ENCODE results near the gene ACTA2. TPM values are rescaled to one million over a fixed set of nuclear protein-coding genes. Genes with fewer than 3 reads are reported as not detected.

Gene ACTA2
- polyA plus RNA-seq, 2 donors = 164 to 713 TPM

GRCh38 chr10:88918191-88918905 lies 34.2 kb downstream of the ACTA2 start:
- no peaks in the 10 kb centered on the region for H3K9me3 ChIP-seq (ENCODE audit: control insufficient read depth in 2 of 2, insufficient read depth in 1 of 2, low read depth in 1 of 2, low read length in 1 of 2)
- H3K4me1 ChIP-seq (ENCODE audit: control insufficient read depth in 2 of 2, insufficient read depth in 2 of 2, low read length in 1 of 2) = no peaks in the 10 kb centered on the region
- no peak overlapping the region for H3K27ac ChIP-seq (ENCODE audit: low read depth in 2 of 2, low read length in 1 of 2)
- WGBS, 2 donors = 91 to 93% methylated on average over 3 of the region's 3 CpGs
- H3K36me3 ChIP-seq (ENCODE audit: control insufficient read depth in 2 of 2, insufficient read depth in 2 of 2, low read length in 1 of 2) = no peaks in the 10 kb centered on the region
- H3K4me3 ChIP-seq (ENCODE audit: low read depth in 1 of 2, low read length in 2 of 2) = no peak overlapping the region
- no peaks in the 10 kb centered on the region for H3K27me3 ChIP-seq (ENCODE audit: control insufficient read depth in 1 of 2, insufficient read depth in 2 of 2, low read length in 2 of 2)

DNA sequence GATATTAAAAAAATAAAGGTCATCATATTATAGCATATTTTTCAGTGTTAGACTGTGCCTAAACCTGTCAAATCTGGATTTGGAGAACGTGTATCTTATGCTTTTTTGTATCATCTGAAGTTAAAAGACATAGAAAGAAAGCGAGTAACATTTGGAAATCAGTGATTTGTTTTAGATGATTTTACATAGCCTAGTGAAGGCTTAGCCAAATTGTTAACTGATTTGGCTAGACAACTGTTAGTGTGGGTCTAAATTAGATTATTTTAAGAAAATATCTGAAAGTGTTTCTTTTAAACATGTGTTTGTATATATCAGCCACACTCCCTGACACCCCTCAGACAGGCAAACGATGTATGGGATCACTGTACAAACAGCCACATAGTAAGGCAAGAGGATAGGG lies 35.6 kb downstream of the ACTA2 start:
- Histone ChIP-seq H3K27me3 (ENCODE audit: control insufficient read depth in 1 of 2, insufficient read depth in 2 of 2, low read length in 2 of 2) (no peaks in the 10 kb centered on the region), H3K27ac (ENCODE audit: low read depth in 2 of 2, low read length in 1 of 2) (no peak overlapping the region), H3K9me3 (ENCODE audit: control insufficient read depth in 2 of 2, insufficient read depth in 1 of 2, low read depth in 1 of 2, low read length in 1 of 2) (no peaks in the 10 kb centered on the region), H3K36me3 (ENCODE audit: control insufficient read depth in 2 of 2, insufficient read depth in 2 of 2, low read length in 1 of 2) (no peaks in the 10 kb centered on the region), H3K4me3 (ENCODE audit: low read depth in 1 of 2, low read length in 2 of 2) (no peak overlapping the region), H3K4me1 (ENCODE audit: control insufficient read depth in 2 of 2, insufficient read depth in 2 of 2, low read length in 1 of 2) (no peaks in the 10 kb centered on the region)
- WGBS, 2 donors = 81 to 84% methylated on average over 3 of the region's 3 CpGs

DNA sequence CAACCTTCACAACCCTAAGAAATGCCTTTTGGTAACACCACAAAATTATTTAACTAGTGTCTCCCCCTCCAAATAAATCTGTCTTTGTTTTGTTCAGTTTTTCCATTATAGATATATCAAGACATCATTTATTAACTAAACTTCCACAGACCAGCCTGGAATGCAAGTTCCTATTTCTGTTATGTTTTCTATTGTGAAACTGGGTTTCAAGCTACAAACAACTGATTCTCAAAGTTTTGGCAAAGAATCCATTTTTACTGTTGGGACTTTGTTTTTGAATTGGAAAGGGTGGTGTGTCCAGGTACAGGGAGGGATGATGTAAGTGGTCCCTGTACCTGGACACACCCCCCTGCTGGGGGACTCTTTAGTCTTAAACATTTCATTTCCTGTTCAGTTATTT lies 36.3 kb downstream of the ACTA2 start:
- Histone ChIP-seq H3K4me1 (ENCODE audit: control insufficient read depth in 2 of 2, insufficient read depth in 2 of 2, low read length in 1 of 2) (no peaks in the 10 kb centered on the region), H3K27ac (ENCODE audit: low read depth in 2 of 2, low read length in 1 of 2) (no peak overlapping the region), H3K36me3 (ENCODE audit: control insufficient read depth in 2 of 2, insufficient read depth in 2 of 2, low read length in 1 of 2) (no peaks in the 10 kb centered on the region), H3K4me3 (ENCODE audit: low read depth in 1 of 2, low read length in 2 of 2) (no peak overlapping the region), H3K9me3 (ENCODE audit: control insufficient read depth in 2 of 2, insufficient read depth in 1 of 2, low read depth in 1 of 2, low read length in 1 of 2) (no peaks in the 10 kb centered on the region), H3K27me3 (ENCODE audit: control insufficient read depth in 1 of 2, insufficient read depth in 2 of 2, low read length in 2 of 2) (no peaks in the 10 kb centered on the region)

GRCh38 chr10:88915781-88916180 lies 36.8 kb downstream of the ACTA2 start:
- no peaks in the 10 kb centered on the region for H3K27me3 ChIP-seq (ENCODE audit: control insufficient read depth in 1 of 2, insufficient read depth in 2 of 2, low read length in 2 of 2)
- H3K27ac ChIP-seq (ENCODE audit: low read depth in 2 of 2, low read length in 1 of 2) = no peak overlapping the region
- H3K4me3 ChIP-seq (ENCODE audit: low read depth in 1 of 2, low read length in 2 of 2) = no peak overlapping the region
- no peaks in the 10 kb centered on the region for H3K36me3 ChIP-seq (ENCODE audit: control insufficient read depth in 2 of 2, insufficient read depth in 2 of 2, low read length in 1 of 2)
- H3K4me1 ChIP-seq (ENCODE audit: control insufficient read depth in 2 of 2, insufficient read depth in 2 of 2, low read length in 1 of 2) = no peaks in the 10 kb centered on the region
- H3K9me3 ChIP-seq (ENCODE audit: control insufficient read depth in 2 of 2, insufficient read depth in 1 of 2, low read depth in 1 of 2, low read length in 1 of 2) = no peaks in the 10 kb centered on the region
- WGBS, 2 donors = 74 to 76% methylated on average over 2 of the region's 2 CpGs

- no peaks in the 10 kb centered on the region for H3K36me3 ChIP-seq (ENCODE audit: control insufficient read depth in 2 of 2, insufficient read depth in 2 of 2, low read length in 1 of 2)
- no peaks in the 10 kb centered on the region for H3K27me3 ChIP-seq (ENCODE audit: control insufficient read depth in 1 of 2, insufficient read depth in 2 of 2, low read length in 2 of 2)
- no peak overlapping the region for H3K27ac ChIP-seq (ENCODE audit: low read depth in 2 of 2, low read length in 1 of 2)
- H3K9me3 ChIP-seq (ENCODE audit: control insufficient read depth in 2 of 2, insufficient read depth in 1 of 2, low read depth in 1 of 2, low read length in 1 of 2) = no peaks in the 10 kb centered on the region
- no peaks in the 10 kb centered on the region for H3K4me1 ChIP-seq (ENCODE audit: control insufficient read depth in 2 of 2, insufficient read depth in 2 of 2, low read length in 1 of 2)
- 67 to 71% methylated on average over 5 of the region's 5 CpGs for WGBS, 2 donors
- H3K4me3 ChIP-seq (ENCODE audit: low read depth in 1 of 2, low read length in 2 of 2) = no peak overlapping the region
Measured at GRCh38 chr10:88913788-88914187, 38.8 kb downstream of the ACTA2 start.

DNA sequence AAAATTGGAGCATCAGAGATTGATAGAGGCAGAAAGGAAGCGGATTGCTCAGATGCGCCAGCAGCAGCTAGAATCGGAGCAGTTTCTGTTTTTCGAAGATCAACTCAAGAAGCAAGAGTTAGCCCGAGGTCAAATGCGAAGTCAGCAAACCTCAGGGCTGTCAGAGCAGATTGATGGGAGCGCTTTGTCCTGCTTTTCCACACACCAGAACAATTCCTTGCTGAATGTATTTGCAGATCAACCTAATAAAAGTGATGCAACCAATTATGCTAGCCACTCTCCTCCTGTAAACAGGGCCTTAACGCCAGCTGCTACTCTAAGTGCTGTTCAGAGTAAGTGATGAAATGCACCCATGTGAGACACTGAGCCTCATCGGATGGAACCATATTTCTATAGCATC lies 39.4 kb downstream of the ACTA2 start:
- Histone ChIP-seq H3K27ac (ENCODE audit: low read depth in 2 of 2, low read length in 1 of 2) (peak overlapping the region in 1 of 2 donors; percentile 1), H3K4me1 (ENCODE audit: control insufficient read depth in 2 of 2, insufficient read depth in 2 of 2, low read length in 1 of 2) (no peaks in the 10 kb centered on the region), H3K36me3 (ENCODE audit: control insufficient read depth in 2 of 2, insufficient read depth in 2 of 2, low read length in 1 of 2) (no peaks in the 10 kb centered on the region), H3K4me3 (ENCODE audit: low read depth in 1 of 2, low read length in 2 of 2) (no peak overlapping the region), H3K27me3 (ENCODE audit: control insufficient read depth in 1 of 2, insufficient read depth in 2 of 2, low read length in 2 of 2) (no peaks in the 10 kb centered on the region), H3K9me3 (ENCODE audit: control insufficient read depth in 2 of 2, insufficient read depth in 1 of 2, low read depth in 1 of 2, low read length in 1 of 2) (no peaks in the 10 kb centered on the region)
- WGBS, 2 donors = 77 to 80% methylated on average over 9 of the region's 9 CpGs

DNA sequence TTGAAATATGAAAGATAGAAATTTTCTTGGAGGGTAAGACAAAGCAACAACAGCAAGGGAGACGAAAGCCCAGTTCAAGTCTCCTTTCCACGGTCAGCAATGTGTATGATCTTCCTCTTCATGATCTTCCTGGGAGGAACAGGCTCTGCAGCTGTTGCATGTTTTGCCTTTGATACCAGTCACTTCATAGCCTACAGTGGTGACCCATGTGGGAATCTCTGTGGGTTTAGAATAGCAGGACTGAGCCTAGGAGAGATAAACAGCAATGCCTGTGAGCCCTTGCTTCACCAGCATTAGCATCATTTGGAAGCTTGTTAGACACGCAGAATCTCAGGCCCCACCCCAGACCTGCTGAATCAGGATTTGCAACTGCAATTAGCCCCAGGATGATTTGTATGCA lies 40.7 kb downstream of the ACTA2 start:
- WGBS, 2 donors = 92 to 93% methylated on average over 3 of the region's 3 CpGs
- Histone ChIP-seq H3K9me3 (ENCODE audit: control insufficient read depth in 2 of 2, insufficient read depth in 1 of 2, low read depth in 1 of 2, low read length in 1 of 2) (no peaks in the 10 kb centered on the region), H3K27me3 (ENCODE audit: control insufficient read depth in 1 of 2, insufficient read depth in 2 of 2, low read length in 2 of 2) (no peaks in the 10 kb centered on the region), H3K27ac (ENCODE audit: low read depth in 2 of 2, low read length in 1 of 2) (no peak overlapping the region), H3K4me1 (ENCODE audit: control insufficient read depth in 2 of 2, insufficient read depth in 2 of 2, low read length in 1 of 2) (no peaks in the 10 kb centered on the region), H3K36me3 (ENCODE audit: control insufficient read depth in 2 of 2, insufficient read depth in 2 of 2, low read length in 1 of 2) (no peaks in the 10 kb centered on the region), H3K4me3 (ENCODE audit: low read depth in 1 of 2, low read length in 2 of 2) (no peak overlapping the region)

- Histone ChIP-seq H3K36me3 (ENCODE audit: control insufficient read depth in 2 of 2, insufficient read depth in 2 of 2, low read length in 1 of 2) (no peaks in the 10 kb centered on the region), H3K4me3 (ENCODE audit: low read depth in 1 of 2, low read length in 2 of 2) (no peak overlapping the region), H3K4me1 (ENCODE audit: control insufficient read depth in 2 of 2, insufficient read depth in 2 of 2, low read length in 1 of 2) (no peaks in the 10 kb centered on the region), H3K9me3 (ENCODE audit: control insufficient read depth in 2 of 2, insufficient read depth in 1 of 2, low read depth in 1 of 2, low read length in 1 of 2) (no peaks in the 10 kb centered on the region), H3K27me3 (ENCODE audit: control insufficient read depth in 1 of 2, insufficient read depth in 2 of 2, low read length in 2 of 2) (no peaks in the 10 kb centered on the region), H3K27ac (ENCODE audit: low read depth in 2 of 2, low read length in 1 of 2) (no peak overlapping the region)
- WGBS, 2 donors = 83 to 95% methylated on average over 1 of the region's 1 CpG
Measured at GRCh38 chr10:88911116-88911515, 41.5 kb downstream of the ACTA2 start.

DNA sequence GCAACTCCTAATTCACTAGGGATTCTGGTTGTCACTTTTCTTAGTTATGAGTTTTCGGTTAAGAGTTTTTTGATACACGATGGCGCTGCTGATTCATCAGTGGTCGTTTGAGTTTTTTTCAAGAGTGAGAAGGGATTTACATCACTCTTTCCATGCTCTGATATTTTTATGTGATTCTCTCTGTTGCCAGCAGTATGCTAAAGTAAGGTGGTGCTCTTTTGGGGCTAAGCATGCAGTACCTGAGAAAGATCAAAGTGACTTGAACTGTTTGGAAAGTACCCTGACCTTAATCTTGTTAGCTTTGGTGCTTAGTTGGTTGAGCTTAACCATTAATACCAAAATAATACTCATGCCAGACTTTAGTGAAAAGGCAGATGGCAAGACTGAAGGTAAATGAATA lies 44.4 kb downstream of the ACTA2 start:
- no peaks in the 10 kb centered on the region for H3K27me3 ChIP-seq (ENCODE audit: control insufficient read depth in 1 of 2, insufficient read depth in 2 of 2, low read length in 2 of 2)
- no peak overlapping the region for H3K27ac ChIP-seq (ENCODE audit: low read depth in 2 of 2, low read length in 1 of 2)
- 44 to 67% methylated on average over 4 of the region's 4 CpGs for WGBS, 2 donors
- H3K4me1 ChIP-seq (ENCODE audit: control insufficient read depth in 2 of 2, insufficient read depth in 2 of 2, low read length in 1 of 2) = no peaks in the 10 kb centered on the region
- peaks cover 0 to 4% of the 10 kb centered on the region in 2 donors for H3K36me3 ChIP-seq (ENCODE audit: control insufficient read depth in 2 of 2, insufficient read depth in 2 of 2, low read length in 1 of 2)
- no peaks in the 10 kb centered on the region for H3K9me3 ChIP-seq (ENCODE audit: control insufficient read depth in 2 of 2, insufficient read depth in 1 of 2, low read depth in 1 of 2, low read length in 1 of 2)
- H3K4me3 ChIP-seq (ENCODE audit: low read depth in 1 of 2, low read length in 2 of 2) = no peak overlapping the region

DNA sequence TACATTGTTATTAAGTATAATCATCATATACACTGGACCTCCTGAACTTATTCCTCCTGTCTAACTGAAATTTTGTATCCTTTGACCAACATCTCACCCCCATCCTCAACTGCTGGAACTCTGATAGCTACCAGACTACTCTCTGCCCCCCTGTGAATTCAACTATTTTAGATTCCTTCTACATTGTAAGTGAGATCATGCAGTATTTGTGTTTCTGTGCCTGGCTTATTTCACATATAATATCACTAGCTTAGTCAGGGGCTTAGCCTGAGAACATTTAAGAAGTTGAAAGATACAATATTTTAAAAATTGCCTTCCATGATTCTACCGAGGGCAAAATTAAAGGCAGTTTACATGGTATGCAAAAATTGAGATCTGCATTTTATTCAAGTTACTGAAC lies 45.7 kb downstream of the ACTA2 start:
- Histone ChIP-seq H3K9me3 (ENCODE audit: control insufficient read depth in 2 of 2, insufficient read depth in 1 of 2, low read depth in 1 of 2, low read length in 1 of 2) (no peaks in the 10 kb centered on the region), H3K4me3 (ENCODE audit: low read depth in 1 of 2, low read length in 2 of 2) (no peak overlapping the region), H3K36me3 (ENCODE audit: control insufficient read depth in 2 of 2, insufficient read depth in 2 of 2, low read length in 1 of 2) (peaks cover 0 to 4% of the 10 kb centered on the region in 2 donors), H3K4me1 (ENCODE audit: control insufficient read depth in 2 of 2, insufficient read depth in 2 of 2, low read length in 1 of 2) (no peaks in the 10 kb centered on the region), H3K27ac (ENCODE audit: low read depth in 2 of 2, low read length in 1 of 2) (no peak overlapping the region), H3K27me3 (ENCODE audit: control insufficient read depth in 1 of 2, insufficient read depth in 2 of 2, low read length in 2 of 2) (no peaks in the 10 kb centered on the region)
- 84 to 86% methylated on average over 1 of the region's 1 CpG for WGBS, 2 donors
